Renal pelvis (tissue), 12 donors: ENCODE measurements around the gene CADM2. TPM values are rescaled to one million over a fixed set of nuclear protein-coding genes. Genes with fewer than 3 reads are reported as not detected.
"Not testable (repeated sequence)": the region's sequence is repeated elsewhere in the genome, so short reads cannot be mapped to it uniquely, and the experiment has no call there.

ENCODE experiments used
- DNase-seq: peaks from one replicate; pipeline ENCODE4 v3.0.0-alpha.2; 2013
- long read RNA-seq, 16 experiments: transcript quantifications; one replicate each; lab custom pipeline, GENCODE V29; 2026
- polyA plus RNA-seq, 3 donors: library from polyadenylated mRNA; unstranded; fragments of 120-200 nt; gene quantifications; one replicate each; pipeline ENCODE4 v1.2.1, GENCODE V29; 2013; ENCODE audit not compliant: insufficient read length in 3 of 3

CADM2 gene
- polyA plus RNA-seq, result under 1 TPM; 0.38 to 0.57 (median 0.44) TPM
- long read RNA-seq, donor 1, result 0 reads
- long read RNA-seq, donor 2, result 0 reads
- long read RNA-seq, donor 3, result 0 reads
- long read RNA-seq, donor 4, result 0 reads
- long read RNA-seq, donor 5, result 0 reads
- long read RNA-seq, donor 6, result 0 reads
- long read RNA-seq, donor 7, result 0 reads
- long read RNA-seq, donor 8, result 0 reads
- long read RNA-seq, donor 9, result 0 reads
- long read RNA-seq, donor 10, result 0 reads
- long read RNA-seq, donor 11, result 0 reads
- long read RNA-seq, donor 12, result 0 reads
- long read RNA-seq, donor 13, result 0 reads
- long read RNA-seq, donor 14, result 0 reads
- long read RNA-seq, donor 15, result 0 reads
- long read RNA-seq, donor 16, result 0 reads

DNA sequence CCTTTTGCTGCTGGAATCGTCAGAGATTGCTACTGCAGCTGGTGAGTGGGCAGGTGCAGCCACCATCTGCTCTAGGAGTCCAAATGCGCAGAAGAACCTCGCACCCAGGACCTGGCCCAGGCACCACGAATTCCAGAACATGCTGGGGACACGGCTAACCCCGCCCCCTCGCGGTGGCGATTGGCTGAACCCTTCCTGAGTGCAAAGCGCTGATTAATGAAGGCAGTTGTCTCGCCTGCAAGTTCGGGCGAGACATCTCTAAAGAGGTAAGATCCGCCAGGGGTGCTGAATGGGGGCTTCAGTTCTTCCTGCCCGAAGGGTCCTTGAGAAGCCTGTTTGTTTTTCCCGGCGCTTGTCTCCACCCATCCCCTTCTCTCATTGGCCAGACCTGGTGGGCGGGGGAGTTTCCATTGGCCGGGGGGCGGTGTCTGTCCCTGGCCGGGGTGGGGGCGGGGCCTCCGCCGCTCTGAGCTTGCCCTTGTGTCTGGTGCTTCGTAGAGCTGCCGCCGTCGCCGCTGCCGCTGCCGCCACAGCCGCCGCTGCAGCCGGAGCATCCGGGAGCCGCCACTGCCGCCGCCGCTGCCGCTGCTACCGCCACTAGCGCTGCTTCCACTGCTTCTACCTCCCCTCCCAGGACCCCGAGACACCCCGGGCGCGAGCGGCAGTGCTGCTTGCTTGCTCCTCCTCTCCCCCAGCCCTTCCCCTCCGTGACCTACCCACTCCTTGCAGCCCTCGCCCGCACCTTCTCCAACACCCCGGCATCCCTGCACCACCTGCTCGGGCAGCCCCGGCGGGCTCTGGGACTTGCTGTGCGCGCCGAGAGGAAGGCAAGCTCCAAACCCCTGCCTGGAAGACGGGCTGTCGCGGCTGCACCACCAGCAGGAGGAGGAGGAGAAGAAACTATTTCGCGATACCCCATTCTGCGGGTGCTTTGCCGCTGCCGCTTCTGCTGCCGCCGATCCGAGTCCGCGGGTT lies at the start of gene CADM2:
CADM2 (plus strand) TSS at position 495 of the 975 bp plus-strand sequence.
- peak; percentile 87 for DNase-seq

DNA sequence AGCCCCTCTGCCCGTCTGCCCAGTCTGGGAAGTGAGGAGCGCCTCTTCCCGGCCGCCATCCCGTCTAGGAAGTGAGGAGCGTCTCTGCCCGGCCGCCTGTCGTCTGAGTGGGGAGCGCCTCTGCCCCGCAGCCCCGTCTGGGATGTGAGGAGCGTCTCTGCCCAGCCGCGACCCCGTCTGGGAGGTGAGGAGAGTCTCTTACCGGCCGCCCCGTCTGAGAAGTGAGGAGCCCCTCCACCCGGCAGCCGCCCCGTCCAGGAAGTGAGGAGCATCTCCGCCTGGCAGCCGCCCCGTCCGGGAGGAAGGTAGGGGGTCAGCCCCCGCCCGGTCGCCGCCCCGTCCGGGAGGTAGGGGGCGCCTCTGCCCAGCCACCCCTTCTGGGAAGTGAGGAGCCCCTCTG lies 40.2 kb upstream of the CADM2 start:
- DNase-seq, result not testable (repeated sequence)

DNA sequence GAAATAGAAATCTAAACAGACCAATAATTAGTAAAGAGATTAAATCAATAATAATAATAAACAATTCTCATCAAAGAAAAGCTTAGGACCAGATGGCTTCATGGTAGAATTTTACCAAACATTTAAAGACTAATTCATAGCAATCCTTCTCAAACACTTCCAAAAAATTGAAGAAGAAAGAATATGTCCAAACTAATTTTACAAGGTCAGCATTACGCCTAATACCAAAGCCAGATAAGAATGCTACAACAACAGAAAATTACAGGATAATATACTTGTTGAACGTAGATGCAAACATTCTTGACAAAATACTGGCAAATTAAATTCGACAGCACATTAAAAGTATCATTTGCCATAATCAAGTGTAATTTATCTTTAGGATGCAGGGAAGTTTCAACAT lies 36.1 kb upstream of the CADM2 start:
- DNase-seq, result no peak

DNA sequence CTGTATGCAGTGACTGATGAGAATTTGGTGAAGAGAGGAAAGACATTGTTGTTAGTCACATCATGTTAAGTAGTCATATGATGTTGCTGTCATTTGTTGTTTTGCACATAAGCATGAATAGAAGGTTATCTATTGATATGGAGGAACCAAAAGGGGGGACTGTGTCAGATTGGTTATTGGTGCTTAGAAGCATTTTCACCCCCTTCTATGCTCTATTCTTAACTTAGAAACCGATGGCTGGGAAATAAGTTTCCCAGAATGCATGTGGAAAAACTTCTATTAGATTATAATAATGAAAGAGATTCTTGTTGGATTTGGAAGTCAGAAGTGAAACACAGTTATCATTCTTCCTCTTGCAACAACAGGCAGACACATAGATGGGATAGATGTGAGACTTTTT lies 33.2 kb upstream of the CADM2 start:
- no peak for DNase-seq

DNA sequence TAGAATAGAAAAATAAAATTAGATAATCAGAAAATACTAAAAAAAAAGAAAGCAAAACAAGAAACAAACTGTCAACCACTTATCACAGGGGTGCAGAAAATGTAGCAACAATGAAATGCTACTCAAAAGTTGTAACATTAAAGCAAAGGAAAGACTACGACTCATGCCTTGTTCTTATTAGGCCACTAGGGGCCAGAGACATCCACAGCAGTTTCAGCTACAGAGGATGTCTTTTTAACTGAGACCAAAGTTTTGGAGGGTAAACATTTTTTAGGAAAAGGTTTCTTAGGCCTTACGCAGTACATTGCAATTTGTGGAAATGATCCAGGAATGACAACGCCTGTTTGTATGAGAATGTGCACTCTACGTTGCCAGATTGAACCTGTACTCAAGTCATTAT lies 15.4 kb upstream of the CADM2 start:
- no peak for DNase-seq

DNA sequence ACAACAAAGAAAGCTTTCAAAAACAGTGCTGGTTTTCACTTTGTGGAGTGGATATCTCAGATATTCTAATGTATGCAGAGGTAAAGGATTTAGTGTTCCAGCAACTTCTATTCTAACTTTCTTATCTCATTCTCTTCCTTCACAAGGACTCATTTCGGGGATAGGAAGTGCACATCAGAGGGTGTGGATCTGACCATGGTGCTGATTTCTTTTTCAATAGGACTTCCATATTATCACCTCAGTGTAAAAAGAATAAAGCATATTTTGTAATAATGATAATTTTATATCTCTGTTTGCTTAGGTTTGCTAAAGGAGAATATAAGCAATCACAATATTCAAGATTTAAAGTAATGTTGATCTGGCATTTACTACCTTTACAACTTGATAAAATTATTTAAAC lies 12.5 kb upstream of the CADM2 start:
- no peak for DNase-seq

DNA sequence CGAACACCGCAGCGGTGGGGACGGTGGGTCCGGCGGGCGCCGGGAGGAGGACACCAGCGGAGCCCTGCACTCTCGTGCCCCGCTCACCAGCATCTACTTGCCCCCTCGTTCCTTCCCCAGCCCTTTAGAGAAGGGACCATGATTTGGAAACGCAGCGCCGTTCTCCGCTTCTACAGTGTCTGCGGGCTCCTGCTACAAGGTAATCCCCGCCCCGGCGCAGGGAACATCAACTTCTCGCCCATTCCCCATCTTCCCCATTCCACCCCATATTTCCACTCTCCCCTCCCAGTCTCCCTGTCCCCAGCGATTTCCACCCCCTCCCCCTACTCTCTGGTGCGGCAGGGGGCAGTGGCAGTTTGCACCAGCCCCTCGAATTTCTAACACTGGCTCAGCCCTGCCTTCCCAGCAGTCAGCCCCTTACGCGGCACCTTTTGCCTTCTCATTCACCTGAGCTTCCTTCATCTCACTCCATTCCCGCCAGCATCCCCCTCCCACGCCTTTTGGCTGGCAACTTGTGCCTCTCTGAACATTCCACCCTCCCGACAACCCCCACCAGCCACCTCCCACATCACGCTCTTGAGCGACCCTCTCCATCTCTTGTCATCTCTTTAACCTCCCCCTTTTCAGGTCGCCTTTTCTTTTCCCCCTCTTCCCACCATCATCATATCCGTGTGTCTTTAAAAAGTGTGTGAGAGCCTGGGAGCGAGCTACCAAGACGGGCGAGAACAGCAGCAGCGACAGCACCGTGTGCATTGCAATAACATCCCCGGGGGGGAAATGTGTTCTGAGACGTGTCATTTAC lies 882 bp downstream of the CADM2 start:
- no peak for DNase-seq

DNA sequence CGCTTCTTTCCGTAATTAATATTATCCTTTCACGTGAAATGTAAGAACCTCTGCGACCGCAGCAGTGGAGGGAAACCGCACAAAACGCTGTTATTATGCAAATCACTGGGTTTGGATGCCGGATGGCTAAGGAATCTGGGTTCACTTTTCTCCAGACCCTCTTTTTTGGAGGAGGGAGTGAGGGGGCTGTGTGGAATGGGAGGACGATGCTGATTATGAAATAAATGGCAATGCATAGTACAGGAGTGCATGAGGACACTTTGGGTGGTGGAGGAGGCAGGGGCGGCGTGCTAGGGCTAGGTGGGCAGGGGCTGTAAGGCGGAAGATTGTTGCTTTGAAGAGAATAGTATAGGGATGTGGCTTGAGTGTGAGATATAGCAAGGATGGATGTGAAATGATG lies 1.8 kb downstream of the CADM2 start:
- DNase-seq, result no peak

DNA sequence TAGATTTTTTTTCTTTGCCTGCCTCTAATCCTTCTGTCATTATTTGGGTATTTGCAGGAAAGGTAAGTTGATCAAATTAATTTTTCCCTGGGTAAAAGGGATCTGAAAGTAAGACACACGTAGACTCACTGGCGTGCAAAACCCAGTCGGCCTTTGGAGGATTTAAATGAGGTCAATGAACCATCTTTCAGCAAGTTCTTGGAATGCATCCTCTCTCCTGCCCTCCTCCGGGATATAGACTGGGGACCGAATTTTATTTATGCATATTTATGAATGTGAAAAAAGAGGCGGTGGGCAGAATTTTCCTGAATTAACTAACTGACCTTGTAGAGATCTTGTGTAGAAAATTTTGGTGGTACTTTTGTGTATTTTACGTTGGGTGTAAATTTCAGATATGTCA lies 2.2 kb downstream of the CADM2 start:
- DNase-seq, result no peak

DNA sequence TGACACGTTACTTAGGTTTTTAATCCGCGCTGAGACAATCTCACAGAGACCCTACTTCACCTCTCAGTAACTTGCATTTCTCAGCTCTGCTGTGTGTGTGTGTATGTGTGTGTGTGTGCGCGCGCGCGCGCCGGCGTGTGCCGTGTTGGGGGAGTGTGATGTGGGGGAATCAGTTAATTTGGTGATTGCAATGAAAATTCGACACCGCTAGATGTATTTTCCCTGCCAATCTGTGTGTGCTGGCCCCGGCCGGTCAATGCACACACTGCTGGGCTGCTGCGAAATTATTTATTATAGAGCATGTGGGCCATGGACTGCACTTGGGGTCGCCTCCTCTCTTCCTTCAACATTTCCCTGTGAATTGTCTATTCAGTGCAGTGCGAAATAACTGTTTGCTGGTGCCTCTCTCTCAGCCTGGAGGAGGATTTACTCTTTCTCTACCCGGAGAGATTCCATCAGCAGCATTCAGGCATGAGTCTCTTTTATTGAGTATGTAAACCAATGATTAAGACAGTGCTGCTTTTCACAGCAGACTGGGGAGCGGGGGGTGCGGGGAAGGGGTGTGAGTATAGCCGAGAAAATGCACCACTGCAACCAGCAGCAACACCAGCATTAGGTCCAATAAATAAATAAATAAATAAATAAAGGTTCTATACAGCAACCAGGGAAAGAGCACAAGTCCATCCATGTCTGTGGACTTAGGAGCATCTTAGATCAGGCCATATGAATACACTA lies 2.9 kb downstream of the CADM2 start:
- DNase-seq, result no peak

DNA sequence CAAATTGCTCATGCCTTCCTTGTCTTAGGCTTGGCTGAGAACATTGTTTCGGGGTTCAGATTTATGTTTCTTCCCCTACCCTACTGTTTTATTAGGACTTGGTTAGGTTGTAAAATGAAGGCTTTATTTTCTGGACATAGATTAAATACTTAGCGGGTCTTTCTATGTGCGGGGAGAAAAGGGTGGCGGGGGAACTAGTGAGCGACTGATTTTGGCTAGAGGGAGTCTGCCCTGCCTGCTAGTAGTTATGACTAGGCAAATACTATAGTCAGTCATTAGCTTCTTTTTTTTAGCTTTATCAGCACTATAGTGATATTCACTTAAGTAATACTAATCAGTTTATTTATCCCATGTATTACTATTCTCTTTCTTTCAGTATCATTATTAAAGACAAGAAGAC lies 3.6 kb downstream of the CADM2 start:
- DNase-seq, result no peak

DNA sequence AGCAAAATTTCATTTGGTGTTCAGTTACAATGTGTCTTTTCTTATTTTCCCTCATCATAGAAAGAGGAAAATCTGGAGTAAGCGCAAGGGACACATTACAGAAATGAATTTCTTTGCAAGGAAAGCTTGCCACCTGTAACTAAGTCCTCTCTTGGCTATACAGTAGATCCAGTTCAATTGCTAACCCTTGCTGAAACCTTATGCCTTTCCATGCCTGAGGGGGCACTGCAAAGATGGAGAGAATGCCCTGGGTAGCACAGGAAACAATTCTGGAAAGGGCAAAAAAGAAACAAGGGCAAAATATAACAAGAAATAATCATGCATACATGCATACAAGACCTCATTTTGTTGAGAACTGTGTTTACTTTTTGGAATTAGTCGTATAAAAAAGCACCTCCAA lies 4.3 kb downstream of the CADM2 start:
- DNase-seq, result no peak

DNA sequence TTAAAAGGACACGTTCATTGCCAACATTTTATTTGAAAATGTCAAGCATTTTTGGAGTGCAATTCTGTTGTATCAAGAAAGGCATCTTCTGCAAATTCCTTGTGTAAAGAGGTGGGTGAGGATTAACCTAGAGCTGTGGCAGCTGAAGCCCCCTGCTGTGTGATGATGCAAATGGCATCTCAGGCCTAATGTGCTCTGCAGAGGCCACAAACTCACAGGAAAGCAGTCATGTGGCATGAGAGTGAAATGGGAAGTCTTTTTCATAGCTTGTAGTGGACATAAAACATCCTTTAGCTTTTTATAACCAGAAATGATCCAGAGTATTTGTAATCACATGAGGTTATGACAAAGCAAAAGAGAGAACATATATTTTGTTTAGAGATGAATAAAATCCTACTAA lies 6.4 kb downstream of the CADM2 start:
- no peak for DNase-seq

DNA sequence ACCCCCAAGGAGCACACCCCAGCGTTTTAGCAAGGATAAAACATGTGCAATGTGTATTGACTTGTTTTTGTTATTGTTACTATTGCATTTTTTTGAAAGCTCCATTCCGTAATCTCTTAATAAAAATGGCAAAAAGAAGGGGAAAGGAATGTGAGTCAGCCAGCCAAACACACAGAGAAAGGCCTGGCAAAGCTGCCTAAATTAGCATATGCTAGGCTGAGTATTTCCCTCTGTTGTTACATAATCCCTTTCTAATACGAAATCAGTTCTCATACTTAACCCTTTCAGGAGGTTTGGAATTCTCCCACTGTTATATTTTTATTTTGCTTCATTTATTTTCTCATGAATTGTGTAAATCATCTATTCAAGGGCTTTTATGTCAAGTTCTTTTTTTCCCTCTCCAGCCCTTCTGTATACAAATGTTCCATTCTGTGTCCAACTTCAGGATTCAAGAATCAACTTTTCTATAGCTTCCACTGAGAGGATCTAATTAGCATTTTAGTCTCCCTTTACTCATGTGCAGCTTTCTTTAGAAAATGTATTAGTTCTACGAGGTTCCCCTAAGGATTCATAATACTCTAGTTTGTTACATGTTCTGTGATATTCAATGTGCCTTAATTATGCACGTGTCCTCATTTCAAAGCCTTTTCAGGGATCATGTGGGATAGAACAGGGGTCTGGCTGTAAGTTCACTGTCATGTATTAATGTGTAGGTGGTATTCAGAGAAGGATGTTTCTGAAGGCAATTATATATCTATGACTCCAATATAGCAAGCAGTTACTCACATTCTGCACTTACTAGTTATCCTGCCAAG lies 9.2 kb downstream of the CADM2 start:
- DNase-seq, result no peak

DNA sequence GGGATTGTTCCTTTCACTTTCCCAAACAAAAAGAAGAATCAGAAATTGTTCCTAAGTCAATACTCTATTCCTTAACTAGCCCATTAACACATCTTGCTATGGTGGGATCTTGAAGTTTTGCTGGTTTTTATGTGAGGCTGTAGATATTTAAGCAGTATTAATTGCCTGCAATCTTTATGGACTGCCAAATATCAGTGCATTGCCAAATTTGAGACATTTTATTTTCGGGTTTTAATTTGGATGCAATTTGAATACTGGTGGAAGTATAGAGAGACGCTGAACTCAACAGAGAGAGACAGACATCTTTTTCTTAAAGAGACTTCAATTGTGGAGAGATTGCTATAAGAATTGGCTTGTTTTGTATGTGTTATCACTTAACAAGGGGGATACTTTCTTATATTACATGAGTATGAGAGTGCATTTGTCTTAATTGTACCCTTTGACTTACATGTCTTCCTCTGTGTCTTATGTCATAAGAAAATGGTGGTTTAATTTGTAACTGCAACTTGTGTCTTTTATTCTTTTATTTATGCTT lies 10.0 kb downstream of the CADM2 start:
- DNase-seq, result no peak

DNA sequence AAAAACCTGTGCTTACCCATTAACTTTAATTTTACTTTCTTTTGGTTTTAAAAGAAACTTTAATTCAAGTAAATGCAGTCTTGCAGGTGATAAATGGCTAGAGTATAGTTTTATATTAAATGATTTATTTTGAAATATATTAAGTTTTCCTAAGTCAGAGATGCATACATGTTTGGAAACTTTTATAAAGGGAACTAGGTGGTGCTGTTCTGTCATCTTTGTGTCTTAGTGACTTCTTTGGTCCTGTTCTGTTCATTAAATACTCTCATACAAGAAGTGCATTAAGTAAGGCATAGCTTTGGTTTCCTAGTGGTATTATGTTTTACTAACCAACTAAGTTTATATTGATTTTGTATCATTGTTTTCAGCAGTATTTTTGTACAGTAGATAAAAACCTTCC lies 15.6 kb downstream of the CADM2 start:
- no peak for DNase-seq

DNA sequence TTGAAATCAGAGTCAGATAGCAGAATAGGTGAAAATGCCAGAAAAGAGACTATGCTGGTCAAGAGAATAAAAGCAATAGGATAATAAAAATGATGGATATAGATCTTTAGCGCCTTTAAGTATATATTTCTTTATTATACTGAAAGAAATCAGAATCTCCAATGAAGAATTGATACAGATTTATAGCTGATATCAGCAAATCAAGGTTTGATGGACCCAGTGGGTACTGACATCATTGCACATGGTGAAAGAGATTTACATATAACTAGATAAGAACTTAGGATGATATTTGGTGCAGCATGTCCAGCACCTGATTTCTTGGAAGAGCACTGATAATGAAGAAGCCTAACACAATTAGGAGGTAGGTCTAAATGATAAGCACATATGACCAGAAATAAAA lies 18.2 kb downstream of the CADM2 start:
- no peak for DNase-seq

DNA sequence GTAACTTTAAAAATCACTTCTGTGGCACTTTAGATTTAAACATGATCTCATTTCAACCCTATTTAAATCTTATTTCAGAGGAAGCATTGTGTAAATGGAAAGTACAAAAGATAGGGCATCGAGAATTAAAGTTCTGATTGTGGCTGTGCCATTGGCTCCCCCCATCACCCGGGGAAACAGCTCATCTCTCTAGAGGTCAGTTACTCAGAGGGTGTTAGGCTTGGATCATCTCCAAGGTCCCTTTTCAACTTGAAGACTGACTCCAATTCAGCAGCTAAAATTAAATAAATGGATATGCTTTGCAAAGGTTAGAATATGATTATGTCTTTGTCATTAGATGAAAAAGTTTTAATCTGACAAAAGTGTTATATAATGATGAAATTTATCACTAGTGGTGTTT lies 20.1 kb downstream of the CADM2 start:
- no peak for DNase-seq

DNA sequence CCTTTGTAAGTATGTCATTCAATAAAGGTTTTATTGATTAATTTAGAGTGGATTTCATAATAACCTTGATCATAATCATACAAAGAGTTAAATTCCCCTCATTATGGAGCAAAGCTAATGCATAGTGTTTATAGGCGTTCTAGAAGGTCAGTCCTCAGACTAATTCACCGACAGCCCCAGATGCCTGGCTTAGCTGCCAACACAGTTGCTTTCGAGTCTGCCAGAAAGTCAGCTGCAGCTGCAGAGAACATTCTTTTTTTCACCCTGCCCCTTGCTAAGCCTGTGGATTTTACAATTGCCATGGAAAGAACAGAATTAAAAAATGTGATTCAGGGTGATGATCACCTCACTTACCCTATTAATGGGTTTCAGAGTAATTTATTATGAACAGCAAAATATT lies 21.2 kb downstream of the CADM2 start:
- DNase-seq, result no peak

DNA sequence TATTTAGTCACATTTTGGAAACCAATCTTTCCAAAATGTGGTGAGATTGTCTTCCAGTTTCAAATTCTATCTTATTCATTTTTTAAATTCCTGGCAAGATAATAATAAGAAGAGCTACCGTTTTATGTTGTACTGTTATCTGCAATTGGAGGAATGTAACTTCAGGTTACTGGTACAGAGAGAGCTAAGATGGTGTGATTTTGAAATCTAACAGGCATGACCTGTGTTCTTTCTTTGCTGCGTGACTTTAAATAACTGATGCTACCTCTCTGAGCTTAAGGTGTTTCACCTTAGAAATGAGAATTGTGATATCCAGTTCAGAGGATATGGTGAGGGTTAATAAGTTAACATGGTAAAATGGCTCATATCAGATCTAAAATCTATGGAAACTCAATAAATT lies 21.7 kb downstream of the CADM2 start:
- no peak for DNase-seq
